ENCODE results near the gene RAB33A. TPM values are rescaled to one million over a fixed set of nuclear protein-coding genes. Genes with fewer than 3 reads are reported as not detected.
"Not testable (repeated sequence)": the region's sequence is repeated elsewhere in the genome, so short reads cannot be mapped to it uniquely, and the experiment has no call there.

Gene RAB33A
- total and polyA plus RNA-seq, 9 of the 15 experiments (the other 6 are each of a cell fraction or from before 2014, with no cell fraction given), result 0.04 to 0.20 (median 0.06) TPM; not detected in 4

DNA sequence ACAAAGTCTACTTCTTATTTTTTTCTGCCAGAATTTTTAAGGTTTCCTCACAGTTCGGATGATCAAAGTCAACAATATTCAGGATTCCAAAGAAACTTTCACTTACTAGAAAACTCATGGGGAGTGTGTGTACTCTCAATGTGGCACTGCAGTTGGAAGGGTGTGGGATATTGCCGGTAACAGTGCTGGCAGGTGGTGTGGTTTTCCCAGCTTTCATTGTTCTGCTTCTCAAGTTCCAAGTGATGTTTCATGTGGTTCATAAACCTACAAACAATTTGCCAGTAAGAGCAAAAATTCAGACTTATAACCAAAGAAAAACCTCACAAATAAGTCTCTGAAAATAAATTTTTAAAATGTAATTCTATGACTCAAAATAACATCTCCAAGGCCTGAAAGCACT is 57.1 kb downstream of the RAB33A start (continued):
- TF ChIP-seq ZNF384 (IDR thresholded peaks at IDR 0.05; ENCODE audit: low read depth, low read length), result no peak
- TF ChIP-seq ZNF583 (CRISPR knock-in tag; IDR thresholded peaks at IDR 0.05), result no peak
- no peak for TF ChIP-seq SAFB2 (IDR thresholded peaks at IDR 0.05; ENCODE audit: borderline replicate concordance, low read depth, low read length, severe bottlenecking)

- in situ Hi-C loops (cut with MboI); ATAC-seq; POLR2A ChIA-PET; H3K9me1 ChIP-seq (ENCODE audit: control insufficient read depth, insufficient read depth, low read length); H3K9ac ChIP-seq (ENCODE audit: insufficient read depth in 1 of 2, low read depth in 2 of 2, low read length in 2 of 2); DNase-seq (ENCODE audit: extremely low read depth in 1 of 4, low spot score in 3 of 4); H4K20me1 ChIP-seq (replicated peaks; ENCODE audit: control insufficient read depth, insufficient read depth, low read length); intact Hi-C loops (cut with micrococcal nuclease); H3K4me2 ChIP-seq (ENCODE audit: insufficient read depth, low read length); H3K4me3 ChIP-seq; H3K27ac ChIP-seq (ENCODE audit: extremely low read depth, low read depth, low read length); FAIRE-seq; H3K27me3 ChIP-seq (ENCODE audit: control insufficient read depth in 2 of 2, insufficient read depth in 2 of 2, low read length in 2 of 2); H2AFZ ChIP-seq (ENCODE audit: low read depth, low read length); BruUV-seq (replicated peaks); CTCF ChIA-PET (ENCODE audit: low intra/inter-chr PET ratio); H3K79me2 ChIP-seq (ENCODE audit: control insufficient read depth, insufficient read depth, low read length); H3K9me3 ChIP-seq (replicated peaks; ENCODE audit: control insufficient read depth, insufficient read depth, low read depth, low read length); H3K4me1 ChIP-seq (replicated peaks in 1 of 2; ENCODE audit: control insufficient read depth in 2 of 2, insufficient read depth in 2 of 2, low read length in 2 of 2): not testable (repeated sequence)
- 82% methylated on average over 3 of the region's 4 CpGs for WGBS (ENCODE audit: insufficient coverage, low coverage, missing lambda C conversion rate)
- TF ChIP-seq ZNF146 (CRISPR knock-in tag; IDR thresholded peaks at IDR 0.05; ENCODE audit: unreplicated experiment), result peak; percentile 51
- peaks cover 47% of the 10 kb centered on the region; the same call in 1 of the 3 replicates for H3K36me3 ChIP-seq (ENCODE audit: control insufficient read depth, insufficient read depth, low read length)
Observed at GRCh38 chrX:130231184-130231583, 59.4 kb downstream of the RAB33A start.

Other genes starting within 250 kb of the RAB33A start
- 3.3 and 4.5 TPM in 2 replicates for gene BCORL1, start 189.3 kb upstream of the RAB33A start, total RNA-seq (2014; rRNA removed)
- 1.4 and 2.1 TPM in 2 replicates for gene BCORL1, start 189.3 kb upstream of the RAB33A start, total RNA-seq (2014; rRNA removed; fragmentation: Illumina TruSeq; extraction: Trizol)
- gene BCORL1, start 189.3 kb upstream of the RAB33A start, total RNA-seq (2015; rRNA removed; fragmentation: Illumina TruSeq; extraction: Trizol), result 2.1 and 3.3 TPM in 2 replicates
- gene BCORL1, start 189.3 kb upstream of the RAB33A start, total RNA-seq (2021), result 26.2 and 29.6 TPM in 2 replicates
- gene BCORL1, start 189.3 kb upstream of the RAB33A start, polyA plus RNA-seq (2011; rRNA removed), result 1.0 and 1.7 TPM in 2 replicates
- 16.2 and 18.2 TPM in 2 replicates for gene BCORL1, start 189.3 kb upstream of the RAB33A start, polyA plus RNA-seq (2014; fragmentation: Illumina TruSeq; extraction: Trizol)
- gene BCORL1, start 189.3 kb upstream of the RAB33A start, polyA plus RNA-seq (2014; fragmentation: Nextera tagmentation; extraction: Ambion mirVana), result under 1 TPM; 0.48 to 0.55 TPM
- gene BCORL1, start 189.3 kb upstream of the RAB33A start, polyA plus RNA-seq (2014; rRNA removed), result 4.3 and 5.0 TPM in 2 replicates
- gene ELF4, start 61.5 kb upstream of the RAB33A start, total RNA-seq (2014; rRNA removed), result 28.6 and 41.1 TPM in 2 replicates
- gene ELF4, start 61.5 kb upstream of the RAB33A start, total RNA-seq (2014; rRNA removed; fragmentation: Illumina TruSeq; extraction: Trizol), result 17.6 and 18.3 TPM in 2 replicates
- gene ELF4, start 61.5 kb upstream of the RAB33A start, total RNA-seq (2015; rRNA removed; fragmentation: Illumina TruSeq; extraction: Trizol), result 24.8 and 26.3 TPM in 2 replicates
- gene ELF4, start 61.5 kb upstream of the RAB33A start, total RNA-seq (2021), result 43.9 and 47.7 TPM in 2 replicates
- 29.2 and 33.4 TPM in 2 replicates for gene ELF4, start 61.5 kb upstream of the RAB33A start, polyA plus RNA-seq (2011; rRNA removed)
- gene ELF4, start 61.5 kb upstream of the RAB33A start, polyA plus RNA-seq (2014; fragmentation: Illumina TruSeq; extraction: Trizol), result 50.7 and 55.8 TPM in 2 replicates
- 1 to 10 TPM; 5.9 to 7.3 TPM for gene ELF4, start 61.5 kb upstream of the RAB33A start, polyA plus RNA-seq (2014; fragmentation: Nextera tagmentation; extraction: Ambion mirVana)
- gene ELF4, start 61.5 kb upstream of the RAB33A start, polyA plus RNA-seq (2014; rRNA removed), result 25.2 and 28.4 TPM in 2 replicates
- gene AIFM1, start 6.1 kb upstream of the RAB33A start, total RNA-seq (2014; rRNA removed), result 59.9 and 65.0 TPM in 2 replicates
- 101 and 107 TPM in 2 replicates for gene AIFM1, start 6.1 kb upstream of the RAB33A start, total RNA-seq (2014; rRNA removed; fragmentation: Illumina TruSeq; extraction: Trizol)
- gene AIFM1, start 6.1 kb upstream of the RAB33A start, total RNA-seq (2015; rRNA removed; fragmentation: Illumina TruSeq; extraction: Trizol), result 79.9 and 91.4 TPM in 2 replicates
- 80.7 and 85.2 TPM in 2 replicates for gene AIFM1, start 6.1 kb upstream of the RAB33A start, total RNA-seq (2021)
- gene AIFM1, start 6.1 kb upstream of the RAB33A start, polyA plus RNA-seq (2011; rRNA removed), result 85.6 and 111 TPM in 2 replicates
- 99.0 and 117 TPM in 2 replicates for gene AIFM1, start 6.1 kb upstream of the RAB33A start, polyA plus RNA-seq (2014; fragmentation: Illumina TruSeq; extraction: Trizol)
- gene AIFM1, start 6.1 kb upstream of the RAB33A start, polyA plus RNA-seq (2014; fragmentation: Nextera tagmentation; extraction: Ambion mirVana), result 10 to 100 TPM; 51.0 to 62.0 TPM
- gene AIFM1, start 6.1 kb upstream of the RAB33A start, polyA plus RNA-seq (2014; rRNA removed), result 91.2 and 93.7 TPM in 2 replicates
- 2.5 and 3.2 TPM in 2 replicates for gene ZNF280C, start 96.9 kb downstream of the RAB33A start, total RNA-seq (2014; rRNA removed)
- 7.6 and 7.7 TPM in 2 replicates for gene ZNF280C, start 96.9 kb downstream of the RAB33A start, total RNA-seq (2014; rRNA removed; fragmentation: Illumina TruSeq; extraction: Trizol)
- 6.9 and 7.1 TPM in 2 replicates for gene ZNF280C, start 96.9 kb downstream of the RAB33A start, total RNA-seq (2015; rRNA removed; fragmentation: Illumina TruSeq; extraction: Trizol)
- 4.5 and 4.8 TPM in 2 replicates for gene ZNF280C, start 96.9 kb downstream of the RAB33A start, total RNA-seq (2021)
- 6.6 and 8.3 TPM in 2 replicates for gene ZNF280C, start 96.9 kb downstream of the RAB33A start, polyA plus RNA-seq (2011; rRNA removed)
- 3.2 and 4.4 TPM in 2 replicates for gene ZNF280C, start 96.9 kb downstream of the RAB33A start, polyA plus RNA-seq (2014; fragmentation: Illumina TruSeq; extraction: Trizol)
- 1 to 10 TPM; 1.6 to 1.8 TPM for gene ZNF280C, start 96.9 kb downstream of the RAB33A start, polyA plus RNA-seq (2014; fragmentation: Nextera tagmentation; extraction: Ambion mirVana)
- 3.6 and 4.8 TPM in 2 replicates for gene ZNF280C, start 96.9 kb downstream of the RAB33A start, polyA plus RNA-seq (2014; rRNA removed)
- 9.0 and 9.5 TPM in 2 replicates for gene SLC25A14, start 168.0 kb downstream of the RAB33A start, total RNA-seq (2014; rRNA removed)
- 15.8 and 16.9 TPM in 2 replicates for gene SLC25A14, start 168.0 kb downstream of the RAB33A start, total RNA-seq (2014; rRNA removed; fragmentation: Illumina TruSeq; extraction: Trizol)
- gene SLC25A14, start 168.0 kb downstream of the RAB33A start, total RNA-seq (2015; rRNA removed; fragmentation: Illumina TruSeq; extraction: Trizol), result 14.0 and 15.2 TPM in 2 replicates
- 13.7 and 14.7 TPM in 2 replicates for gene SLC25A14, start 168.0 kb downstream of the RAB33A start, total RNA-seq (2021)
- 18.9 and 21.5 TPM in 2 replicates for gene SLC25A14, start 168.0 kb downstream of the RAB33A start, polyA plus RNA-seq (2011; rRNA removed)
- 13.6 and 14.8 TPM in 2 replicates for gene SLC25A14, start 168.0 kb downstream of the RAB33A start, polyA plus RNA-seq (2014; fragmentation: Illumina TruSeq; extraction: Trizol)
- gene SLC25A14, start 168.0 kb downstream of the RAB33A start, polyA plus RNA-seq (2014; fragmentation: Nextera tagmentation; extraction: Ambion mirVana), result 10 to 100 TPM; 32.1 to 33.3 TPM
- gene SLC25A14, start 168.0 kb downstream of the RAB33A start, polyA plus RNA-seq (2014; rRNA removed), result 17.9 and 19.3 TPM in 2 replicates
- not detected in 2 replicates for gene GPR119, start 213.7 kb downstream of the RAB33A start, total RNA-seq (2014; rRNA removed)
- gene GPR119, start 213.7 kb downstream of the RAB33A start, total RNA-seq (2014; rRNA removed; fragmentation: Illumina TruSeq; extraction: Trizol), result not detected in 2 replicates
- gene GPR119, start 213.7 kb downstream of the RAB33A start, total RNA-seq (2015; rRNA removed; fragmentation: Illumina TruSeq; extraction: Trizol), result not detected in 2 replicates
- not detected in 2 replicates for gene GPR119, start 213.7 kb downstream of the RAB33A start, total RNA-seq (2021)
- not detected in 2 replicates for gene GPR119, start 213.7 kb downstream of the RAB33A start, polyA plus RNA-seq (2011; rRNA removed)
- gene GPR119, start 213.7 kb downstream of the RAB33A start, polyA plus RNA-seq (2014; fragmentation: Illumina TruSeq; extraction: Trizol), result not detected in 2 replicates
- gene GPR119, start 213.7 kb downstream of the RAB33A start, polyA plus RNA-seq (2014; fragmentation: Nextera tagmentation; extraction: Ambion mirVana), result not detected
- gene GPR119, start 213.7 kb downstream of the RAB33A start, polyA plus RNA-seq (2014; rRNA removed), result 0.15 TPM in 1 of 2 replicates, not detected in the other
- gene RBMX2, start 230.0 kb downstream of the RAB33A start, total RNA-seq (2014; rRNA removed), result 37.1 and 44.9 TPM in 2 replicates
- 62.5 and 65.4 TPM in 2 replicates for gene RBMX2, start 230.0 kb downstream of the RAB33A start, total RNA-seq (2014; rRNA removed; fragmentation: Illumina TruSeq; extraction: Trizol)
- 58.0 and 58.5 TPM in 2 replicates for gene RBMX2, start 230.0 kb downstream of the RAB33A start, total RNA-seq (2015; rRNA removed; fragmentation: Illumina TruSeq; extraction: Trizol)
- gene RBMX2, start 230.0 kb downstream of the RAB33A start, total RNA-seq (2021), result 27.2 and 29.5 TPM in 2 replicates
- 35.3 and 41.8 TPM in 2 replicates for gene RBMX2, start 230.0 kb downstream of the RAB33A start, polyA plus RNA-seq (2011; rRNA removed)
- gene RBMX2, start 230.0 kb downstream of the RAB33A start, polyA plus RNA-seq (2014; fragmentation: Illumina TruSeq; extraction: Trizol), result 50.5 and 54.5 TPM in 2 replicates
- gene RBMX2, start 230.0 kb downstream of the RAB33A start, polyA plus RNA-seq (2014; fragmentation: Nextera tagmentation; extraction: Ambion mirVana), result 10 to 100 TPM; 49.1 to 54.1 TPM
- gene RBMX2, start 230.0 kb downstream of the RAB33A start, polyA plus RNA-seq (2014; rRNA removed), result 53.0 and 58.2 TPM in 2 replicates

Data from K562 (cell line).